IMR-90 (cell line): ENCODE results near the gene NFILZ. TPM values are rescaled to one million over a fixed set of nuclear protein-coding genes. Genes with fewer than 3 reads are reported as not detected.

Source experiments
- ATAC-seq: fragments of 200-7000 bp; cut with Tn5 transposase; 2 replicates; pipeline ENCODE4 v1.9.1; 2020; ENCODE audit warnings: low read depth, mild to moderate bottlenecking, moderate library complexity
- BruUV-seq: library from RNA; stranded (reverse); fragments of 400-500 nt; replicated peaks from 2 replicates; lab custom pipeline; 2021; lab: Mats Ljungman, UMichigan
- CTCF ChIA-PET: fragments of 300-600 bp; formaldehyde crosslinking; extraction: SDS; loops from one replicate; lab custom pipeline; 2021; ENCODE audit warnings: antibody characterized with exemption; lab: Yijun Ruan, JAX
- POLR2A ChIA-PET: fragments of 300-600 bp; sonication (Branson Sonifier 250); formaldehyde crosslinking; loops from one replicate; lab custom pipeline; 2022; ENCODE audit warnings: antibody characterized with exemption; ENCODE audit not compliant: unreplicated experiment; lab: Charles Lee
- DNase-seq: peaks from one replicate; pipeline ENCODE4 v3.0.0; 2013
- H2AFZ ChIP-seq: replicated peaks from 2 replicates; pipeline ENCODE3; 2013; ENCODE audit warnings: low read length, mild to moderate bottlenecking; ENCODE audit not compliant: poor library complexity
- H2AK5ac ChIP-seq: 2 replicates; pipeline ENCODE4 v1.6.1; 2013; ENCODE audit warnings: low read depth, low read length, inconsistent platforms
- H2AK9ac ChIP-seq: replicated peaks from 2 replicates; pipeline ENCODE3; 2013; ENCODE audit warnings: mild to moderate bottlenecking, low read depth, low read length, moderate library complexity; ENCODE audit not compliant: poor library complexity
- H2BK120ac ChIP-seq: 2 replicates; pipeline ENCODE4 v1.6.1; 2013; ENCODE audit warnings: low read depth, low read length, inconsistent platforms
- H2BK15ac ChIP-seq: 3 replicates; pipeline ENCODE4 v1.6.1; 2013; ENCODE audit warnings: low read depth, low read length, inconsistent platforms
- H2BK20ac ChIP-seq: 2 replicates; pipeline ENCODE4 v1.6.1; 2013; ENCODE audit warnings: low read depth, mild to moderate bottlenecking, inconsistent platforms, low read length, moderate library complexity
- H2BK5ac ChIP-seq: 2 replicates; pipeline ENCODE4 v1.6.1; 2013; ENCODE audit warnings: mild to moderate bottlenecking, low read depth, low read length, inconsistent platforms; ENCODE audit not compliant: poor library complexity, severe bottlenecking
- H3K14ac ChIP-seq: replicated peaks from 2 replicates; pipeline ENCODE4 v1.6.1; 2013; ENCODE audit warnings: low read depth, low read length, inconsistent platforms
- H3K18ac ChIP-seq: 2 replicates; pipeline ENCODE4 v1.6.1; 2013; ENCODE audit warnings: low read depth, low read length, control low read depth
- H3K23ac ChIP-seq: 2 replicates; pipeline ENCODE4 v1.6.1; 2013; ENCODE audit warnings: low read depth, low read length, inconsistent platforms
- H3K27ac ChIP-seq: 2 replicates; pipeline ENCODE4 v1.5.1; 2013; ENCODE audit warnings: mild to moderate bottlenecking, control low read depth, low read length; ENCODE audit not compliant: insufficient read depth
- H3K27me3 ChIP-seq: 2 replicates; pipeline ENCODE4 v1.6.1; 2013; ENCODE audit warnings: low read length; ENCODE audit not compliant: control insufficient read depth, insufficient read depth
- H3K36me3 ChIP-seq: 2 replicates; pipeline ENCODE4 v1.6.1; 2013; ENCODE audit warnings: low read length, mixed read lengths; ENCODE audit not compliant: control insufficient read depth, insufficient read depth
- H3K4ac ChIP-seq: 2 replicates; pipeline ENCODE4 v1.6.1; 2013; ENCODE audit warnings: low read depth, low read length, inconsistent platforms
- H3K4me1 ChIP-seq: 2 replicates; pipeline ENCODE4 v1.6.1; 2013; ENCODE audit warnings: low read length, mixed read lengths; ENCODE audit not compliant: control insufficient read depth, insufficient read depth
- H3K4me2 ChIP-seq: 2 replicates; pipeline ENCODE4 v1.6.1; 2013; ENCODE audit warnings: low read depth, mild to moderate bottlenecking, control low read depth, low read length, moderate library complexity
- H3K4me3 ChIP-seq: 2 replicates; pipeline ENCODE4 v1.5.1; 2013; ENCODE audit warnings: low read depth, mild to moderate bottlenecking, control low read depth, low read length, moderate library complexity; ENCODE audit not compliant: insufficient read depth
- H3K56ac ChIP-seq: 2 replicates; pipeline ENCODE4 v1.6.1; 2013; ENCODE audit warnings: low read length, inconsistent platforms; ENCODE audit not compliant: insufficient read depth; ENCODE audit errors: extremely low read depth
- H3K79me1 ChIP-seq, 2 experiments: 2 replicates each; pipeline ENCODE4 v1.6.1; 2013; ENCODE audit warnings: low read length in 2 of 2, inconsistent platforms in 1 of 2, low read depth in 1 of 2
- H3K9ac ChIP-seq: 2 replicates; pipeline ENCODE4 v1.6.1; 2013; ENCODE audit warnings: low read depth, low read length, control low read depth
- H3K9me1 ChIP-seq: 2 replicates; pipeline ENCODE4 v1.6.1; 2013; ENCODE audit warnings: low read length, inconsistent platforms; ENCODE audit not compliant: insufficient read depth
- H3K9me3 ChIP-seq: 2 replicates; pipeline ENCODE4 v1.6.1; 2013; ENCODE audit warnings: low read length; ENCODE audit not compliant: control insufficient read depth, insufficient read depth
- H4K20me1 ChIP-seq: 2 replicates; pipeline ENCODE4 v1.6.1; 2013; ENCODE audit warnings: low read length, inconsistent platforms; ENCODE audit not compliant: insufficient read depth
- H4K5ac ChIP-seq: 2 replicates; pipeline ENCODE4 v1.6.1; 2013; ENCODE audit warnings: mild to moderate bottlenecking, low read depth, low read length, control low read depth
- H4K8ac ChIP-seq, 2 experiments: 2 replicates each; pipeline ENCODE4 v1.6.1; 2013; ENCODE audit warnings: low read depth in 2 of 2, low read length in 2 of 2, control low read depth in 1 of 2, inconsistent platforms in 1 of 2
- H4K91ac ChIP-seq: 2 replicates; pipeline ENCODE4 v1.6.1; 2013; ENCODE audit warnings: low read depth, low read length, inconsistent platforms; ENCODE audit not compliant: insufficient read depth
- BHLHE40 ChIP-seq: fragments of 150-350 bp; IDR thresholded peaks from 2 replicates; pipeline ENCODE4 v1.6.1; 2016; ENCODE audit warnings: mild to moderate bottlenecking, low read depth, low read length
- CEBPB ChIP-seq: IDR thresholded peaks from 2 replicates; pipeline ENCODE4 v1.6.1; 2012; ENCODE audit warnings: low read depth, low read length, improper control_type of control experiment
- CHD1 ChIP-seq: IDR thresholded peaks from 2 replicates; pipeline ENCODE4 v1.6.1; 2012; ENCODE audit warnings: low read depth, low read length, improper control_type of control experiment
- FOS ChIP-seq: fragments of 150-350 bp; IDR thresholded peaks from 2 replicates; pipeline ENCODE4 v1.6.1; 2016; ENCODE audit warnings: low read depth, low read length
- MAFK ChIP-seq: IDR thresholded peaks from 2 replicates; pipeline ENCODE4 v1.6.1; 2012; ENCODE audit warnings: low read depth, low read length, improper control_type of control experiment
- MAZ ChIP-seq: IDR thresholded peaks from 2 replicates; pipeline ENCODE4 v1.6.1; 2012; ENCODE audit warnings: low read depth, mild to moderate bottlenecking, low read length, improper control_type of control experiment, moderate library complexity, borderline replicate concordance
- MXI1 ChIP-seq: IDR thresholded peaks from 2 replicates; pipeline ENCODE4 v1.6.1; 2012; ENCODE audit warnings: low read depth, mild to moderate bottlenecking, low read length, moderate library complexity, borderline replicate concordance
- NFE2L2 ChIP-seq: fragments of 150-350 bp; IDR thresholded peaks from 2 replicates; pipeline ENCODE4 v1.6.1; 2016; ENCODE audit warnings: low read depth, mild to moderate bottlenecking, low read length
- POLR2A ChIP-seq: IDR thresholded peaks from 2 replicates; pipeline ENCODE4 v1.6.1; 2012; ENCODE audit warnings: mild to moderate bottlenecking, low read depth, low read length
- RAD21 ChIP-seq: IDR thresholded peaks from 2 replicates; pipeline ENCODE4 v1.6.1; 2012; ENCODE audit warnings: low read length, improper control_type of control experiment
- RCOR1 ChIP-seq: IDR thresholded peaks from 2 replicates; pipeline ENCODE4 v1.6.1; 2012; ENCODE audit warnings: mild to moderate bottlenecking, low read length, improper control_type of control experiment; ENCODE audit not compliant: insufficient replicate concordance
- RFX5 ChIP-seq: IDR thresholded peaks from 2 replicates; pipeline ENCODE4 v1.8.0; 2012; ENCODE audit warnings: low read depth, mild to moderate bottlenecking, low read length, moderate library complexity
- SMC3 ChIP-seq: fragments of 150-350 bp; IDR thresholded peaks from 2 replicates; pipeline ENCODE4 v1.6.1; 2016; ENCODE audit warnings: low read depth, mild to moderate bottlenecking, antibody characterized with exemption, low read length, moderate library complexity
- WGBS, 2 experiments: methylation state at CpG; one replicate each; pipeline versions ENCODE4 v1.1.5 to v1.1.7; 2013; ENCODE audit warnings: missing lambda C conversion rate in 2 of 2; ENCODE audit not compliant: insufficient read length in 1 of 2; ENCODE audit errors: extremely low coverage in 2 of 2; 5-methylcytosine and 5-hydroxymethylcytosine counted together
- dilution Hi-C: fragments of 300-500 bp; cut with HindIII; formaldehyde crosslinking; loops from one replicate; pipeline ENCODE4 v1.14.3; 2018; ENCODE audit warnings: low sequenced_read_pairs; ENCODE audit not compliant: unreplicated experiment
- in situ Hi-C: fragments of 300-500 bp; cut with MboI; formaldehyde crosslinking; loops from 3 replicates; pipeline ENCODE4 v1.14.3; 2019; ENCODE audit warnings: low sequenced_read_pairs, inconsistent platforms, mixed read lengths
- intact Hi-C: fragments of 100-400 bp; cut with micrococcal nuclease; formaldehyde crosslinking; loops from 2 replicates; pipeline ENCODE4 v1.10.0; 2022
- polyA plus RNA-seq, 3 experiments: library from polyadenylated mRNA; depleted of rRNA; stranded (reverse); fragments of >200 nt; gene quantifications; 2 replicates each; pipeline ENCODE4 v1.2.3, GENCODE V29; 2012; ENCODE audit warnings: low replicate concordance in 1 of 3
- total RNA-seq: library from RNA; depleted of rRNA; stranded (reverse); fragments of >200 nt; gene quantifications from 2 replicates; pipeline ENCODE4 v1.2.3, GENCODE V29; 2012
- TF ChIP-seq, protein P1 (sequence below): conservative IDR thresholded peaks from 2 replicates; pipeline ENCODE4 v1.5.1; 2012; ENCODE audit warnings: mild to moderate bottlenecking, low read depth, low read length, improper control_type of control experiment
- TF ChIP-seq, protein P2 (sequence below): fragments of 150-350 bp; IDR thresholded peaks from 2 replicates; pipeline ENCODE4 v1.6.1; 2016; ENCODE audit warnings: low read depth, mild to moderate bottlenecking, low read length, moderate library complexity, borderline replicate concordance
- TF ChIP-seq, protein P3 (sequence below): fragments of 150-350 bp; IDR thresholded peaks from 2 replicates; pipeline ENCODE4 v1.6.1; 2017; ENCODE audit warnings: mild to moderate bottlenecking, antibody characterized with exemption, low read length, low read depth

Gene NFILZ
- total and polyA plus RNA-seq, 2 of the 4 experiments (the other 2 are of a cell fraction): not detected

DNA sequence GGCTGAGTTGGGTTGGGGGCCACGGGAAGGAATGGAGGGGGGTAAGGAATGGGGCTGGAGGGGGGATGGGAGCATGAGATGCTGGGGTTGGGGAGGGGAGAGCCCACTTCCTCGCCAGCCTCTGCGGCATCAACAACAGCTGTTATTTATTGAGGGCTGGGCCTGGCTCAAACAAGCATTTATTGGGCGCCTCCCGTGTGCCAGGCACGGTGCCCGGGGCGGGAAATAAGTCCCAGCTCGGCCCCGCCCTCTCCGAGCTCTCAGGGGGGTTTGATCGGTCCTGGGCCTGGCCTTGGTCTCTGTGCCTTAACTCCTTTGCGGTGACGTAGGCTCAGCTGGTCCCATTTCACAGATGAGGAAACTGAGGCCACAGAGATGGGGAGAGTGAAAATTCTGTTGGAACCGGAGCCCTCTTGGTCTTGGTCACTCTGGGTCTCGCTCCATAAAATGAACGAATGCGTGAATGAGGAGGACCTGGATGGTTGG, 19.0 kb upstream of the NFILZ start:
- no peak for ATAC-seq
- in situ Hi-C loops (no loop called here), dilution Hi-C loops (no loop called here), intact Hi-C loops (no loop called here)
- Histone ChIP-seq H3K23ac (no peak overlapping the region), H3K56ac (no peak overlapping the region), H3K9me3 (no peaks in the 10 kb centered on the region), H4K8ac (peak overlapping the region in 1 of 2 experiments; percentile 5; a peak in 1 of 4 replicates), H3K4me3 (no peak overlapping the region), H2BK15ac (no peak overlapping the region), H3K4me1 (peaks cover 6% of the 10 kb centered on the region), H3K27me3 (no peaks in the 10 kb centered on the region), H4K20me1 (0 out of 2 replicates have a peak, but pooled peaks cover 5% of the 10 kb centered on the region), H3K9ac (no peak overlapping the region), H3K14ac (no peak overlapping the region), H2BK20ac (no peak overlapping the region; the same call in 1 of the 2 replicates), H4K91ac (no peak overlapping the region), H3K27ac (no peak overlapping the region), H3K79me1 (peaks cover 5 to 32% of the 10 kb centered on the region in 2 experiments), H2AK9ac (peak overlapping the region; percentile 45), H2AK5ac (peak overlapping the region; percentile 78), H2BK5ac (no peak overlapping the region), H2BK120ac (0 out of 2 replicates have a peak overlapping the region, but pooled peaks have one; percentile 36), H3K4me2 (no peak overlapping the region), H4K5ac (no peak overlapping the region), H3K36me3 (no peaks in the 10 kb centered on the region), H3K4ac (peak overlapping the region; percentile 51), H2AFZ (peak overlapping the region; percentile 54), H3K9me1 (peaks cover 3% of the 10 kb centered on the region), H3K18ac (no peak overlapping the region)
- no peak for DNase-seq
- BruUV-seq: no TSS peak
- POLR2A ChIA-PET: interaction anchor here (0.7 kb wide), 1 partner anchor 98 kb away, joined by 11 read pairs; the partner anchor contains the start of gene ZNF414
- TF ChIP-seq SMC3 (no peak), RCOR1 (no peak), RFX5 (no peak), MAZ (no peak), MAFK (no peak), CEBPB (no peak), NFE2L2 (no peak), CHD1 (no peak), FOS (no peak), BHLHE40 (no peak), RAD21 (no peak), MXI1 (no peak), POLR2A (no peak)
- TF ChIP-seq, protein P1, sequence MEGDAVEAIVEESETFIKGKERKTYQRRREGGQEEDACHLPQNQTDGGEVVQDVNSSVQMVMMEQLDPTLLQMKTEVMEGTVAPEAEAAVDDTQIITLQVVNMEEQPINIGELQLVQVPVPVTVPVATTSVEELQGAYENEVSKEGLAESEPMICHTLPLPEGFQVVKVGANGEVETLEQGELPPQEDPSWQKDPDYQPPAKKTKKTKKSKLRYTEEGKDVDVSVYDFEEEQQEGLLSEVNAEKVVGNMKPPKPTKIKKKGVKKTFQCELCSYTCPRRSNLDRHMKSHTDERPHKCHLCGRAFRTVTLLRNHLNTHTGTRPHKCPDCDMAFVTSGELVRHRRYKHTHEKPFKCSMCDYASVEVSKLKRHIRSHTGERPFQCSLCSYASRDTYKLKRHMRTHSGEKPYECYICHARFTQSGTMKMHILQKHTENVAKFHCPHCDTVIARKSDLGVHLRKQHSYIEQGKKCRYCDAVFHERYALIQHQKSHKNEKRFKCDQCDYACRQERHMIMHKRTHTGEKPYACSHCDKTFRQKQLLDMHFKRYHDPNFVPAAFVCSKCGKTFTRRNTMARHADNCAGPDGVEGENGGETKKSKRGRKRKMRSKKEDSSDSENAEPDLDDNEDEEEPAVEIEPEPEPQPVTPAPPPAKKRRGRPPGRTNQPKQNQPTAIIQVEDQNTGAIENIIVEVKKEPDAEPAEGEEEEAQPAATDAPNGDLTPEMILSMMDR: no peak
- TF ChIP-seq, protein P2, sequence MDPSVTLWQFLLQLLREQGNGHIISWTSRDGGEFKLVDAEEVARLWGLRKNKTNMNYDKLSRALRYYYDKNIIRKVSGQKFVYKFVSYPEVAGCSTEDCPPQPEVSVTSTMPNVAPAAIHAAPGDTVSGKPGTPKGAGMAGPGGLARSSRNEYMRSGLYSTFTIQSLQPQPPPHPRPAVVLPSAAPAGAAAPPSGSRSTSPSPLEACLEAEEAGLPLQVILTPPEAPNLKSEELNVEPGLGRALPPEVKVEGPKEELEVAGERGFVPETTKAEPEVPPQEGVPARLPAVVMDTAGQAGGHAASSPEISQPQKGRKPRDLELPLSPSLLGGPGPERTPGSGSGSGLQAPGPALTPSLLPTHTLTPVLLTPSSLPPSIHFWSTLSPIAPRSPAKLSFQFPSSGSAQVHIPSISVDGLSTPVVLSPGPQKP: no peak
- TF ChIP-seq, protein P3, sequence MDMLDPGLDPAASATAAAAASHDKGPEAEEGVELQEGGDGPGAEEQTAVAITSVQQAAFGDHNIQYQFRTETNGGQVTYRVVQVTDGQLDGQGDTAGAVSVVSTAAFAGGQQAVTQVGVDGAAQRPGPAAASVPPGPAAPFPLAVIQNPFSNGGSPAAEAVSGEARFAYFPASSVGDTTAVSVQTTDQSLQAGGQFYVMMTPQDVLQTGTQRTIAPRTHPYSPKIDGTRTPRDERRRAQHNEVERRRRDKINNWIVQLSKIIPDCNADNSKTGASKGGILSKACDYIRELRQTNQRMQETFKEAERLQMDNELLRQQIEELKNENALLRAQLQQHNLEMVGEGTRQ: no peak
- 42% methylated on average over 9 of the region's 18 CpGs; no CpG with 5 or more reads in 1 of the 2 experiments for WGBS, 2 experiments
- CTCF ChIA-PET: no interaction called here
